Activated CD8-positive, alpha-beta T cell treated with anti-CD3 and anti-CD28 coated beads for 36 hours (primary cell): ENCODE results near the gene GPC6. TPM values are rescaled to one million over a fixed set of nuclear protein-coding genes. Genes with fewer than 3 reads are reported as not detected.

Experiments
- ATAC-seq: fragments of 200-7000 bp; cut with Tn5 transposase; one replicate; pipeline ENCODE4 v1.10.0; 2021; ENCODE audit warnings: mild to moderate bottlenecking, moderate library complexity
- CTCF ChIA-PET: fragments of 350-600 bp; sonication (Branson Sonifier 250); formaldehyde crosslinking; loops from one replicate; lab custom pipeline; 2021; ENCODE audit warnings: antibody characterized with exemption; lab: Charles Lee
- POLR2A ChIA-PET: fragments of 350-600 bp; sonication (Branson Sonifier 250); formaldehyde crosslinking; loops from one replicate; lab custom pipeline; 2021; ENCODE audit warnings: antibody characterized with exemption; lab: Charles Lee
- DNase-seq: peaks from one replicate; pipeline ENCODE4 v3.0.0-alpha.2; 2020
- H3K27ac Mint-ChIP-seq: one replicate; pipeline ENCODE4 v1.8.0; 2021; ENCODE audit warnings: mild to moderate bottlenecking, mixed read lengths
- H3K27me3 Mint-ChIP-seq: one replicate; pipeline ENCODE4 v1.8.0; 2021; ENCODE audit warnings: mixed read lengths
- H3K36me3 Mint-ChIP-seq: one replicate; pipeline ENCODE4 v1.8.0; 2021; ENCODE audit warnings: low read depth, mixed read lengths
- H3K4me1 Mint-ChIP-seq: one replicate; pipeline ENCODE4 v1.8.0; 2021; ENCODE audit warnings: low read depth, mixed read lengths
- H3K4me3 Mint-ChIP-seq: one replicate; pipeline ENCODE4 v1.8.0; 2021; ENCODE audit warnings: mild to moderate bottlenecking, moderate library complexity, mixed read lengths
- H3K9me3 Mint-ChIP-seq: one replicate; pipeline ENCODE4 v1.8.0; 2021; ENCODE audit warnings: mixed read lengths
- CTCF ChIP-seq: fragments of 200-600 bp; IDR thresholded peaks from one replicate; pipeline ENCODE4 v1.8.0; 2022; ENCODE audit warnings: antibody characterized with exemption, mild to moderate bottlenecking
- intact Hi-C: fragments of 100-400 bp; cut with micrococcal nuclease; formaldehyde crosslinking; loops from one replicate; pipeline ENCODE4 v1.10.0; 2022
- total RNA-seq, 2 experiments: library from RNA; stranded (reverse); gene quantifications; one replicate each; pipeline ENCODE4 v1.2.3, GENCODE V29; 2021

Gene GPC6
- total RNA-seq, 2 experiments from 2014 or later, result not detected

DNA sequence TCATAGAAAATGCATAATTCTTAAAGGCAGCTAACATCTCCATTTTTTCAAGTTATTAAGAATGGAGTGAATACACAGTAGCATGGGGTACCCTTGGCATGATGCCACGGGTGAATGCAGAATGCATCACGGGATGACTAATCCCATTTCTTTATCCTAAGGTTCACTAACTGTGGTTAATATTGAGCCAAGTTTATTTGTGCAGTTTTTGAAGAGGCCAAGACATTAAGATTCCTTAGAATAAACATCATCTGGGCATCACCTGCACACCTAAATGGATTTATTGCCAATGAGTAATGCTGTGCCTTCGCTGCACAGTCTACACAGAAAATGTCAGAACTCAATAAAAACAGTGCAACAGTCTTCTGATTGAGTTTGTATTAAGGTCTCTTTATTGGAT is 333.1 kb downstream of the GPC6 start:
- POLR2A ChIA-PET, result no interaction called here

GRCh38 chr13:93561576-93562225 is 335.1 kb downstream of the GPC6 start:
- no peak for ATAC-seq

More for the DNA sequence above, 333.1 kb downstream of the GPC6 start:
- intact Hi-C loops, result no loop called here
- Mint-ChIP-seq H3K27me3 (no peaks in the 10 kb centered on the region), H3K27ac (no peak overlapping the region), H3K4me1 (no peaks in the 10 kb centered on the region), H3K4me3 (no peak overlapping the region), H3K9me3 (no peaks in the 10 kb centered on the region), H3K36me3 (no peaks in the 10 kb centered on the region)
- no peak for TF ChIP-seq CTCF
- ATAC-seq, result no peak
- CTCF ChIA-PET, result no interaction called here
- no peak for DNase-seq

DNA sequence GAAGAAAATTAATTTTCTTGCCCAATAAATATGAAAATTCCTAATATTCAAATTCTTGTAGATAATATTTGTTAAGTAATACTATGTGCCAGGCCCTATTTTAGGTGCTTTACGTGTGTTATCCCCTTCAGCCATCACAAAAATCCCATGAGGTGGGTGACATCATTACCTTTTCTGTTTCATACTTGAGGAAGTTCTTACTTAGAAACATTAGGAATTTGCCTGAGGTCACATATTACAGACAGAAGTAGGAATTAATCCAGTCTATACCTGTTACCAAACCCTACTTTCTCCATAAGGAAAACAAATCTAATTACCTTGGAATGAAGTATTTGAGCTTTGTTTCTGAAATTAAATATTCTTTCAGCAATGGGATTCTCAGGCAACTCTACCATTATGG is 336.1 kb downstream of the GPC6 start:
- DNase-seq, result no peak
- ATAC-seq, result no peak
- ChIA-PET CTCF (no interaction called here), POLR2A (no interaction called here)
- no peaks in the 10 kb centered on the region for H3K4me1 Mint-ChIP-seq
- H3K27me3 Mint-ChIP-seq, result no peaks in the 10 kb centered on the region
- no peak overlapping the region for H3K27ac Mint-ChIP-seq
- H3K9me3 Mint-ChIP-seq, result peaks cover 2% of the 10 kb centered on the region
- intact Hi-C loops, result no loop called here
- no peaks in the 10 kb centered on the region for H3K36me3 Mint-ChIP-seq
- no peak overlapping the region for H3K4me3 Mint-ChIP-seq
- no peak for TF ChIP-seq CTCF

More at GRCh38 chr13:93561576-93562225, 335.1 kb downstream of the GPC6 start:
- Mint-ChIP-seq H3K27me3 (no peaks in the 10 kb centered on the region), H3K9me3 (peaks cover 1% of the 10 kb centered on the region), H3K4me1 (no peaks in the 10 kb centered on the region), H3K4me3 (no peak overlapping the region), H3K27ac (no peak overlapping the region), H3K36me3 (no peaks in the 10 kb centered on the region)
- ChIA-PET CTCF (no interaction called here), POLR2A (no interaction called here)
- intact Hi-C loops, result no loop called here
- no peak for TF ChIP-seq CTCF
- DNase-seq, result no peak

GRCh38 chr13:93577105-93577504 is 350.5 kb downstream of the GPC6 start:
- intact Hi-C loops, result no loop called here
- no peak for TF ChIP-seq CTCF
- ATAC-seq, result no peak
- H3K4me1 Mint-ChIP-seq, result no peaks in the 10 kb centered on the region
- ChIA-PET CTCF (no interaction called here), POLR2A (no interaction called here)
- no peaks in the 10 kb centered on the region for H3K27me3 Mint-ChIP-seq
- no peaks in the 10 kb centered on the region for H3K36me3 Mint-ChIP-seq
- H3K9me3 Mint-ChIP-seq, result no peaks in the 10 kb centered on the region
- no peak overlapping the region for H3K4me3 Mint-ChIP-seq
- DNase-seq, result no peak
- H3K27ac Mint-ChIP-seq, result no peak overlapping the region

DNA sequence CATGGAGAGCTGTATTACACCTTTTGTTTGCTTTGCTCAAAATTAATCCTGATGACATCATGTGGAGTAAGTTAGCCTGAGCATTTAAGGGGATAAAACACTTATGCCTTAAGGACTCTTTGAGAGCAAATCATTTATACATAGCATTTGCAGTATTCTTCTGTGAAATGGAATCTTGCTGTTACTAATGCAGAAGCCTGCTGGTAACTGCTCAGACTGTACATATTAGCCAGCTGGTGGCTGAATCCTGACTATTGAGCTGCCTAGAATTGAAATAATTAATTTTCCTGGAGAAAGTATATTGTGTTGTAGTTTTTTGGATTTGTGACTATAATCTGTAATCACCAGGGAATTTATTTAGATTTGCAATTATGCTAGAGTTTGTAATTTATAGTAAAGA is 363.2 kb downstream of the GPC6 start:
- no peaks in the 10 kb centered on the region for H3K36me3 Mint-ChIP-seq
- TF ChIP-seq CTCF, result no peak
- H3K27me3 Mint-ChIP-seq, result no peaks in the 10 kb centered on the region
- CTCF ChIA-PET, result interaction anchor here (1.6 kb wide), 1 partner anchor 11 kb away, joined by 3 read pairs; no protein-coding TSS in a partner anchor
- DNase-seq (no peak), ATAC-seq (no peak)
- no peak overlapping the region for H3K27ac Mint-ChIP-seq
- H3K4me3 Mint-ChIP-seq, result no peak overlapping the region
- H3K4me1 Mint-ChIP-seq, result no peaks in the 10 kb centered on the region
- POLR2A ChIA-PET, result no interaction called here
- intact Hi-C loops, result no loop called here
- no peaks in the 10 kb centered on the region for H3K9me3 Mint-ChIP-seq
